GM12892 (cell line): ENCODE data around the gene SLC2A4.
"Not testable (repeated sequence)": the region's sequence is repeated elsewhere in the genome, so short reads cannot be mapped to it uniquely, and the experiment has no call there.

Source experiments
- POLR2A ChIP-seq: IDR thresholded peaks from 2 replicates; pipeline ENCODE4 v1.6.1; 2011; ENCODE audit warnings: low read depth, low read length, control low read depth
- TAF1 ChIP-seq: IDR thresholded peaks from 2 replicates; pipeline ENCODE4 v1.6.1; 2011; ENCODE audit warnings: low read depth, mild to moderate bottlenecking, control low read depth, low read length, borderline replicate concordance

DNA sequence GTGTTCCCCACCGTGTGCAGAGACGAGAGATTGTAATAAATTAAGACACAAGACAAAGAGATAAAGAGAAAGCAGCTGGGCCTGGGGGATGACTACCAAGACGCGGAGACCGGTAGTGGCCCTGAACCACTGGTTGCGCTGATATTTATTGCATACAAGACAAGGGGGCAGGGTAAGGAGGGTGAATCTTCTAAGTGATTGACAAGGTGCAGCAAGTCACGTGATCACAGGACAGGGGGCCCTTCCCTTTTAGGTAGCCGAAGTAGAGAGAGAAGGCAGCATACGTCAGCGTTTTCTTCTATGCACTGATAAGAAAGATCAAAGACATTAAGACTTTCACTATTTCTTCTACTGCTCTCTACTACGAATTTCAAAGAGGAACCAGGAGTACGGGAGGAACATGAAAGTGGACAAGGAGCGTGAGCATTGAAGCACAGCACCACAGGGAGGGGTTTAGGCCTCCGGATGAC, 51.1 kb downstream of the SLC2A4 start:
- not testable (repeated sequence) for TF ChIP-seq TAF1
- peak; percentile 65; the same call in 1 of the 2 replicates for TF ChIP-seq POLR2A
